ENCODE data around the gene HIF3A. TPM values are rescaled to one million over a fixed set of nuclear protein-coding genes. Genes with fewer than 3 reads are reported as not detected.
A peak's percentile ranks its signal among the peaks of the same experiment; 100 is the strongest.

HIF3A gene
- total and polyA plus RNA-seq, 9 of the 15 experiments (the other 6 are each of a cell fraction or from before 2014, with no cell fraction given), result 0.29 TPM; not detected in 8

DNA sequence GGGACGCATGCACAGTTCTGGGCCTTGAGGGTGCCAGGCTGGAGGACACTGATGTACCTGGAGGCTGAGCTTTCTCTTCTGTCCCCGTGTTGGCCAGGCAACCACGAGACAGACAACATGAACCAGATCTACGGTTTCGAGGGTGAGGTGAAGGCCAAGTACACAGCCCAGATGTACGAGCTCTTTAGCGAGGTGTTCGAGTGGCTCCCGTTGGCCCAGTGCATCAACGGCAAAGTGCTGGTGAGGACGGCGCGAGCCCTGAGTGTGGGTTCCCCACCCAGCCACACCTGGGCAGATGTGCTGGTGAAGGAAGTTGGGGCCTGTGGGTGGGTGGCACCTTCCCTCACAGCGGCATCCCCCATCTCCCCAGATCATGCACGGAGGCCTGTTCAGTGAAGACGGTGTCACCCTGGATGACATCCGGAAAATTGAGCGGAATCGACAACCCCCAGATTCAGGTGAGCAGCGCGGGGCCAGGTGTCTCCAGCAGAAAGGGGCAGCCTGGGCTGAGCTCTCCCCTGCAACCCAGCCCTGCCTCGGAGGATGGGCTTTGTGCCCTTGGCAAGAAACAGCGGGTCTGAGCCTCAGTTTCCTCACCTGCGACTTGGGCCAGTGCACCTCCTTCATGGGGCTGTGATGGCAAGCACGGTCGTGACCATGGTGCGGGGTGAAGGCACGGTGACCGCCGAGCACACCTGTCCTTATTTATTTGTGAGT, 90.3 kb downstream of the HIF3A start:
- no peak overlapping the region for H3K27ac ChIP-seq (ENCODE audit: extremely low read depth, low read depth, low read length)
- no peak overlapping the region for H2AFZ ChIP-seq (ENCODE audit: low read depth, low read length)
- POLR2A ChIA-PET, result interaction anchor here (1.8 kb wide), 1 partner anchor 9 kb away, joined by 5 read pairs; no protein-coding TSS in a partner anchor
- no peaks in the 10 kb centered on the region for H3K9me1 ChIP-seq (ENCODE audit: control insufficient read depth, insufficient read depth, low read length)
- intact Hi-C loops (cut with micrococcal nuclease), result no loop called here
- H3K79me2 ChIP-seq (ENCODE audit: control insufficient read depth, insufficient read depth, low read length), result no peaks in the 10 kb centered on the region
- no peak overlapping the region for H3K4me3 ChIP-seq
- CTCF ChIA-PET (ENCODE audit: low intra/inter-chr PET ratio), result interaction anchor here (0.7 kb wide), 1 partner anchor 8 kb away, joined by 3 read pairs; no protein-coding TSS in a partner anchor
- H3K9ac ChIP-seq (ENCODE audit: insufficient read depth in 1 of 2, low read depth in 2 of 2, low read length in 2 of 2), result no peak overlapping the region
- H3K27me3 ChIP-seq (ENCODE audit: control insufficient read depth in 2 of 2, insufficient read depth in 2 of 2, low read length in 2 of 2), result no peaks in the 10 kb centered on the region
- no peak overlapping the region for H3K4me2 ChIP-seq (ENCODE audit: insufficient read depth, low read length)
- no peaks in the 10 kb centered on the region; the same call in 1 of the 2 replicates for H4K20me1 ChIP-seq (replicated peaks; ENCODE audit: control insufficient read depth, insufficient read depth, low read length)
- ATAC-seq, result no peak
- peaks cover 84% of the 10 kb centered on the region for H3K36me3 ChIP-seq (ENCODE audit: control insufficient read depth, insufficient read depth, low read length)
- in situ Hi-C loops (cut with MboI), result no loop called here
- H3K9me3 ChIP-seq (replicated peaks; ENCODE audit: control insufficient read depth, insufficient read depth, low read depth, low read length), result no peaks in the 10 kb centered on the region
- no TSS peak for BruUV-seq (replicated peaks)
- 97% methylated on average over 24 of the region's 30 CpGs for WGBS (ENCODE audit: insufficient coverage, low coverage, missing lambda C conversion rate)
- TF ChIP-seq CTCF (IDR thresholded peaks at IDR 0.05 in 2 of 3, conservative IDR thresholded peaks at IDR 0.05 in 1 of 3; ENCODE audit: insufficient read depth in 2 of 3, low read depth in 1 of 3, low read length in 3 of 3), result no peak
- peak; percentile 44 for TF ChIP-seq POLR2G (IDR thresholded peaks at IDR 0.05; ENCODE audit: low read depth, low read length)
- peaks cover 0 to 19% of the 10 kb centered on the region in 2 experiments; a peak in 2 of 5 replicates for H3K4me1 ChIP-seq (replicated peaks in 1 of 2; ENCODE audit: control insufficient read depth in 2 of 2, insufficient read depth in 2 of 2, low read length in 2 of 2)
- no peak for FAIRE-seq
- no peak for DNase-seq (ENCODE audit: extremely low read depth in 1 of 4, low spot score in 3 of 4)
